GM19025 (cell line): Measurements from ENCODE around the gene WHAMM.
"Not testable (repeated sequence)": the region's sequence is repeated elsewhere in the genome, so short reads cannot be mapped to it uniquely, and the experiment has no call there.

ENCODE experiments used
- ATAC-seq: cut with Tn5 transposase; IDR thresholded peaks from one replicate; pipeline ENCODE4 v1.9.1; 2021; ENCODE audit warnings: mild to moderate bottlenecking, low read depth, moderate library complexity; ENCODE audit not compliant: unreplicated experiment

Gene WHAMM

DNA sequence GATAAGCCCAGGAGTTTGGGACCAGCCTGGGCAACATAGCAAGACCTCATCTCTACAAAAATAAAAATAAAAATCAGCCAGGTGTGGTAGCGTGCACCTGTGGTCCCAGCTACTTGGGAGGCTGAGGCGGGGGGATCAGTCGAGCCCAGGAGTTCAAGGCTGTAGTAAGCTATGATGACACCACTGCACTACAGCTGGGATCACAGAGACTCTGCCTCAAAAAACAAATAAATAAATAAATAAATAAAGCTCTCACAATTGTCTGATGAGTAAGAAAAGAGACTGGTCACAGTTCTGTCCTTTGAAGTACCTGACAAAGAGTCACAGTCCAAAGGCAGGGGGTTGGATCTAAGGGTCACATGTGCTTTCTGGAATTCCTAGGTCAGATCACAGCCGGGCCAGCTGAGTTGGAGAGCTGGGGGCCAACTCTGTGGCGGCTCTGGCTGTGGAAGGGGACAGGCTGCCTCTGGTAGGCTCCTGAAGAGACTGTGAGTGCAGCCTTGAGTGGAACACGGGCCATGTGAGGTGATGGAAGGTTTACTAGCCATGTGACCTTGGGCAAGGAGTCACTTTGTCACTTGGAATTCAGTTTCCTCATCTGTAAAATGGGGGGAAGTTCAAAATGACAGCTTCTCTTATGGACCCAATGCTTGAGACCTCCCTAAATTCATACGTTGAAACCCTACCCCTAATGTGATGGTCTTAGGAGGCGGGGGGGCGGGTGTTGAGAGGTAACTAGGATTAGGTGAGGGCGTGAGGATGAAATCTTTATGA lies 47.2 kb downstream of the WHAMM start:
- no peak for ATAC-seq

DNA sequence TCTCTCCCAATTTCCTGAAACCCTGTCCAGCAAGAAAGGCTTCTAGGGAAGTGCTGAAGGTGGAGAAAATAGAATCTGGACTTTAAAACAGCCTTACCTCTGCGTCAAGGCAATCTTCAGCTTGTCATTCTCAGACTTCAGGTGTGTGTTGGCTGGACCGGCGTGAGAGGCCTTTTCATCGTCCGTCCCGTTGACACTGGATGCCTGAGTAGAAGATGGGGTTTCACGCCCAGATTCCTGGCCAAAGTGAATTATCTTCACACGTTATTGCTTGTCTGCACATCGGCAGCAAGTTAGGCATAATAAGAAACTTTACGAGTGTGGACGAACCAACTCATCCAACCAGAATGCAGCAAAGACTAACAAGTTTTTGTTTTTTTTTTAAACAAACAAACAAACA lies 49.5 kb downstream of the WHAMM start:
- ATAC-seq, result no peak

GRCh38 chr15:82862886-82863285 lies 53.5 kb downstream of the WHAMM start:
- no peak for ATAC-seq

DNA sequence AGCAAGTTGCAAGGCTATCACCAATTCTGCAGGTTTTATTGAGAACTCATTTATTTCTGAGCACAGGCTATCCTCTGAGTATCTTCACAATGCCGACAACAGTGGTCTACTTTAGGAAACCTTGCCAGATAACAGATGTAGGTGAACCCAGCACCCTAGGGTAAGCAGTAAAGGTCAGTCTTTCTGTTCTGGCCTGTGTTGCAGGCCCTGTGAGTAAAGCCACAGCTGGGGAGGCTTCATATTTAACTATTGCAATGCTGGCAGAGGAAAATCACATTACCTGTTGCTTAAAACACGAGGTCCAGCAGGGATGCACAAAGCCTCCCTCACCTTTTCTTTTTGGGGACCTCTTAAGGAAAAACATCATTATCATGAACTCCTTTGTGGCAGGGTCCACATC lies 55.5 kb downstream of the WHAMM start:
- ATAC-seq, result no peak

DNA sequence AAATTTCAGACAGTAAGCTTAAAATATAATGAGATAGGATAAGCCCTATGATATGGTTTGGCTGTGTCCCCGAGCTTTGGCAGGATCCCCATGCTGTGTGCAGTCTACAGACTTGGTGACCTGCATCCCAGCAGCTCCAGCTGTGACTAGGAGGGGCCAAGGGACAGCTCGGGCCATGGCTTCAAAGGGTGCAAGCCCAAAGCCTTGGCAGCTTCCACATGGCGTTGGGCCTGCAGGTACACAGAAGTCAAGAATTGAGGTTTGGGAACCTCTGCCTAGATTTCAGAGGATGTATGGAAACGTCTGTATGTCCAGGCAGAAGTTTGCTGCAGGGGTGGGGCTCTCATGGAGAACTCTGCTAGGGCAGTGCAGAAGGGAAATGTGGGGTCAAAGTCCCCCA lies 56.2 kb downstream of the WHAMM start:
- ATAC-seq, result not testable (repeated sequence)

DNA sequence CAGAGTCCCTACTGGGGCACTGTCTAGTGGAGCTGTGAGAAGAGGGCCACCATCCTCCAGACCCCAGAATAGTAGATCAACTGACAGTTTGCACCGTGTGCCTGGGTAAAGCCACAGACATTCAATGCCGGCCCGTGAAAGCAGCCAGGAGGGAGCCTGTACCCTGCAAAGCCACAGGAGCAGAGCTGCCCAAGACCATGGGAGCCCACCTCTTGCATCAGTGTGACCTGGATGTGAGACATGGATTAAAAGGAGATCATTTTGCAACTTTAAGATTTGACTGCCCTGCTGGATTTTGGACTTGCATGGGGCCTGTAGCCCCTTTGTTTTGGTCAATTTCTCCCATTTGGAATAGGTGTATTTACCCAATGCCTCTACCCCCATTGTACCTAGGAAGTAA lies 56.6 kb downstream of the WHAMM start:
- not testable (repeated sequence) for ATAC-seq

DNA sequence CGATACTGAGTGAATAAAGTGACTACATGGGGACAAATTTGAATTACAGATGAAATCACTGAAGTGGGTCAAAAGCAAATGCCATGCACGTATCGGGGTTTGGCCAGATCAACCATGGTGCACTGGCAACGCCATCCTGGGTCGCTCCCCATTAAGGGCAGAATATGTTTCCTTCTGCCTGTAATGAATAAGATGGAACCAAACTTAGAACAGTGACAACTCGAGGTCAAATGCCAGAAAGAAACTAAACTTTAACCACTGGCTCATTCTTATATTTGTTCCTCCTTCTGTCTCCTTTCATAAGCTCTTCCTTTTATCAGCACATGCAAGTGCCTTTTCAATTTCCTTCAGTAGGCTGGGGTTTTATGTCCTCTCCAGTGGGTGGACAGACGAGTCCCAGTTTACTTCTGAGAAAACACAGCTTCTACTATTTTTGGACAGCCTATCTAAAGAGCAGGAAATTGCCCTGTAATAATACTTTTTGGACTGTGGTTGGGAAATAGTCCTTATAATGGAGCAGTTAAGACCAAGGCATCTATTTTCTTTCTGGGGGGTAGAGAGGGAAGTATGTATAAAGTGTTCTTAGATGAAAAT lies 61.4 kb downstream of the WHAMM start:
- no peak for ATAC-seq

- ATAC-seq, result no peak
Measured at GRCh38 chr15:82871358-82871757, 61.9 kb downstream of the WHAMM start.

DNA sequence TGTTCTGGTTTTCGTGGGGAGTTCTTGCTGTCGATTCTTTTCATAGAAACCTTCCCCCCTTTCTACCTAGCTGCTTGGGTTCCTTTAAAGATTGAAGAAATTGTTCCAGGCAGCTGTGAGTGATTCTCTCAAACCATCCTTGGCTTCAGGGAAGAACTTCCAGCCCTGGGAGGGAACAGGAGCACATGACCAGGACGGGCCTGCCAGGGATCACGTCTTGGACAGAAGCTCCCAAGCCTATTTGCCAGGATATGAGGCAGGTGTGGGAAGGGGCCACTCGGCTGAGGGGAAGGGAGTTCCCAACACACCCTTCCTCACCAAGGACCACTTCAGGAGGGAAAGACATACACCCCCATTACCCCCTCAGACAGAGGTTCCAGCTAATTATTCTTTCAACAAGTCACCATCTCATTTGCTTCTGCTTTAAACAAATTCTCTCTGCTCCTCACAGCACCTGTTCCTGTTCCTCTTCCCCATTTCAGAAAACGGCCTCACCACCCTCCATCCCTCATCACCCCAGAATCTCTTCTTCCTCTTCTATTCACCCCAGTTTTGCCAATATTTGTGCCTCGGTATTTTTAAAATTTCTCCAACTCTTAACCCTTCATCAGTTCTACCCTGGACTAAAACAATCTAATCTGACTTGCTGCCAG lies 62.5 kb downstream of the WHAMM start:
- no peak for ATAC-seq

DNA sequence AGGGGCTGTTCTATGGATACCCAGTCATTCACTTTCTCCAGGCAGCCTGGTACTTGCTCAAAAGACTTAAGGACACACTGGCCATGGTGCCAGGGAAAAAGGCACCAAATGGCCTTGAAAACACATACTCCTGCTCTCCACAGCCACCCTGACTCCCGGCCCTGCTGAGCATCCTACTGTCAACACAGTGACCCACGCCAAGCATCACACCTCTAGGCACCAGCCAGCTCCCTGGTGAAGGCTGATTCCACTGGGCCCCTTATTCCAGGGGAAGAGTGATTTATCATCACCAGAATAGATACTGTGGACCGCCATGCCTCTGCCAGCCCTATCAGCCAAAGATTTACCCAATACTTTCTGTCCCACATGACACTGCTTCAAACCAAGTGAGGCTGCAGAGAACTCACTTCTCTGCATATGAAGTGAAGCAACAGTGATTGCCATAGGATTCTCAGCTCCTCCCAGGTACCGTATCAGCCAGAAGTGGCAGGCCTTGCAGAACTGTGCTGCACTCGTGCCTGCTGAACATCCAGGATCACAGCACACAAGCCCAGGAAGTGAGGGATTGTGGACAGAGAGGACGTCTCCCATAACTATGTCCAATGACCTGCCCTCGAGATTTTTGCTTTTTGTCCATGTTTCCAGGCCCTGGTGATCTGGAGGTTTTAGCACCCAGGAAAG lies 63.7 kb downstream of the WHAMM start:
- ATAC-seq, result no peak

DNA sequence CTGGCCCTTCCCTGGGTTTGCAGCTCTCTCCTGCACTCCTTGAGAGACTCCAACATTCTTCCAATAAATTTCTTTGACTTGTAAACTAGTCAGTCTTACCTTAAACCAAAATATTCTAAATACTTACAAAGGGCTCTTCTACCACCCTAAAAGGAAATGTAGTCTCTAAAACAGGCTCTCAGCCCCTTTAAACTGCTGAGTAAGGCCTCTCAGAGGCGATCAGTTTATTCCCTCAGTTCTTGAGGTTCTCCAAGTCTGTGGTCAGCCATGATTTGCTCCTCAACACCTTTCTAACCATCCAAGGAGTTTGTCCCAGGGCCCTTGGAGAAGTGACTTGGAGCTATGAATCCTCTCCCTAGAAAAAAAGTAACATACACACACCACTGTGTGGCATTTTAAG lies 64.8 kb downstream of the WHAMM start:
- ATAC-seq, result no peak

DNA sequence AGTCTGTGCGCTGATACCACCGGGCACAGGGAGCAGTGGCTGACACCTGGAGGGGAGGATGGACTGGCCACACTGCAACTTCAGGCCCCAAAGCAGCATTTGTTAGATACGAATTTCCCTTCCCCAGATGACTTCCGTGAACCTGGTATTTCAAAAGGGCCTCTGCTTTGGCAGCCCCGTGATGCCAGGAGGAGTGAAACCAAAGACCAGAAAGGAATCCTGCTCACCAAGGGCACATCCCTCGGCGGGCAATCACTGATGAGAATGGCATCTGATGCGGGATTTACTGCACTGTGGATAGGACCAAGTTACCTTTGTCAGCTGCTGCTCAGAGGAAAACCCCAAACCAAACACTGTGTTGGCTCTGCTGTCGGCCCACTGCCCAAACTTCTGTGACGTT lies 65.5 kb downstream of the WHAMM start:
- no peak for ATAC-seq

DNA sequence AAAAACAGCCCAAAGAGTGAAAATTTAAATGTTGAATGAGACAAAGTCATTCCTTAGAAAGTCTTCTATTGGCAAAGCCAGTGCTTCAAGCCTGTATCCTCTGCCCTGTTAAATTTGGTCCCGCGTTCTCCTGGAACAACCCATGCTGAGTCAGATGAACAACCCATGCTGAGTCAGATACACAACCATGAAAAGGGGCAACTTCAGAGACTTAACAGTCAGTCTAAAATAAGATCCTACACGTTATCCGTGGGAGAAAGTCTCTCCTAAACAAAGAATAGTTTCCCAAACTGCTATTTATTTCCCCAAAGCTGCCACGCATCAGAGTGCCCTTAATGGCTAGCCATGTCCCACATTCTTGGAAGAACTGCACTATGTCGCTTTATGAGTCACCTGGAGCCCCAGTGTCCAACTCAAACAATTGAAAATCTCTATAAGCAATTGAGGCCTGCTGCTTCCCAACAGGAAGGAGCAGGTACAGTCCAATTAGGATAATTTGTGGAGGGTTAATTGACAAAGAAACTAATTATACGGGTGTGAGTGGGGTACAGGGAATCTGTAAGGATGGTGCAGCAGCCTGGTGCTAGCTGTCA lies 66.1 kb downstream of the WHAMM start:
- no peak for ATAC-seq

DNA sequence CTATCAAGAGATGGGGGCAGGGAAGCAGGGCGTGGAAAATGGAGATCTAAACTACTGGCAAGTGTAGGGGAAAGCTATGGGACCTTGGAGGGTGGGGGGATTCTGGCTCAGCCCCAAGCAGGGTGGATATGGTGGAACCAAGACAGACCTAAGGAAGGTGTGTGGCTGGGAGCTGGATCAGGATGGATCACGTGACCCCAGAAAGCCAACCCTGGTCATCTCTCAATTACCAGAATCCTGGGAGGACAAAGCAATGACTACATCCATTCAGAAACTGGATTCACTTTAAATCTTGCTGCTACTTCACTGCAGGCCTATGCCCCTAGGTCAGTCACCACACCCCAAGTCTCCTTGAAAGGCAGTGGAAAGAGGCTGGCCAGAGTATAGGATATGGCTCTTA lies 68.4 kb downstream of the WHAMM start:
- ATAC-seq, result no peak

DNA sequence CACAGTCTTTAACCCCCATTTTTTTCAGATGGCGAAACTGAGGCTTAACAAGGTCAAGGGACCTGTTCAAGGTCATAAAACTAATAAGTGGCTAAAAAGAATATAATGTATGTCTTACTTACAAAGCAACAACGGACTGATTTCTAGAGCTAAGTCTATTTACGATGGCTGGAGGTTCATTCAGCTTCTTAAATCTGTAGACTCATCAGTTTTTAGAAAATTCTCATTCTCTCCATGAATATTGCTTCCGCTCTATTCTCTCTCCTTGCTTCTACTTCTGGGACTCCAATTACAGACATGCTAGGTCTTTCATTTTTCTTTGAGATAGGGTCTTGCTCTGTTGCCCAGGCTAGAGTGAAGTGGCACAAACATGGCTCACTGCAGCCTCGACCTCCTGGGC lies 68.9 kb downstream of the WHAMM start:
- no peak for ATAC-seq

DNA sequence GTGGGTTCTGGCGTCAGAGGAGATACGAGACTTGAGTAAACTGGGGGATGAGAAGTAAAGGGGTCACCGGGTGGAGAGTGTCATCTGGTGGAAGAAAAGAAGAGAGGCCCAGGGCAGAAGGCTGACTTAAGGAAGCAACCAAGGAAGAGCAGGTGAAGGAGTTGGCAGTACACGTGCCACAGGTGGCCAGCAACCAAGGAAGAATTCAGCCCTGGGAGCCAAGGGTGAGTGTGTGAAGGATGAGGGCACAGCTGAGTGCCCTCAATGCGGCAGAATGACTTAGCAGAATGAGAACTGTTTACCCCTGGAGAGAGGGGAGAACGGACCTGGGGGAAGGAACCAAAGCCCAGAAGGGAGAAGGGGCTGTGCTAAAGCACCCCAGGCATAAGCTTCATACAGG lies 71.3 kb downstream of the WHAMM start:
- ATAC-seq, result no peak

DNA sequence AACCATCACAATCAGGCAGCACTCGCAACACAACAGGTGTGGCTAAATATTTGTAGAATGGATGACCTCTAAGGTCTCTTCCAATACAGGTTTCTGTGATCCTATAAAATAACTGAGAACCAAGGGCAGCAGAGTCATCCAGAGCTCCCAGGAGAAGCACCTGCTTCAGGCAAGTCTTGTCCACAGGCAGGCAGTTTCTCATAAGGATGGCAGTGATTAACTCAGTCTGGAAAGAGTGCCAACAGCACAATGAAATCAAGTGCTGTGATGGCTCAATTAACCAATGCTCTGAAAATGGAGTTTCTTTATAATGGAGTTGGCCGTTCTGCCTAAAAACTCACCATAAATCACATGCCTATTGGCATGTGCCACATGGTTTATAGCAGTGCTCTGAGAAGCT lies 72.3 kb downstream of the WHAMM start:
- ATAC-seq, result no peak

DNA sequence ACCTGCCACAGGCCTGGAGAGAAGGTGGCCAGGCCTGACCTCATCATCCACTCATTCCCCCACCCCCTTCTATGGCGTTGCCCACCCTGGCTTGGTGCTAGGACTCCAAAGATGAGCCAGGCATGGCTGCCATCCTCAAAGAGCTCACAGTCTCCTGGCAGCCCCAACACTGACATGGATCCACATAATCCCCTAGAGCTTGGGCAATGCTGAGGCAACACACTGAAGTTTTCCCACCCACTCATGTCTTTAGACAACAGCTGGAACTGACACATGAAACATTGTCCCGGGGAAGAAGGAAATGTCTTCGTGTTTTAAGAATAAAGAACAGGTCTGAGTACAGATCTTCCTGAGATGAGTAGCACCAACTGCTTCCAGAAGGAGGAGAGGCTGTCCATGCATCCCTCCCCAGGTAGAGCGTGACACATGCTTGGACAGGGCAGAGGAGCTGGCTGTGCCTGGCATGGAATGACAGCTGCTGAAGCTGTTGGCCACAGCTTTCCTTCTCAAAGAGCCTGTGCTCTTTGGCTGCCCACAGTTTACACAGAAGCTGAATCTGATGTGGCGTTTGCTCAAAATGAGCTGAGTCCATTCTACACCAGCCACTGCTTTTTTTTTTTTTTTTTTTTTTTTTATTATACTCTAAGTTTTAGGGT lies 73.0 kb downstream of the WHAMM start:
- no peak for ATAC-seq
